ENCODE data around the gene ARID1B. TPM values are rescaled to one million over a fixed set of nuclear protein-coding genes. Genes with fewer than 3 reads are reported as not detected.
"Not testable (repeated sequence)": the region's sequence is repeated elsewhere in the genome, so short reads cannot be mapped to it uniquely, and the experiment has no call there.

Gene ARID1B
- total and polyA plus RNA-seq, 11 donors: 15.3 to 76.1 (median 40.7) TPM

GRCh38 chr6:156942266-156942665 lies 165.1 kb downstream of the ARID1B start:
- no peaks in the 10 kb centered on the region for H3K27me3 ChIP-seq
- TF ChIP-seq POLR2A (IDR thresholded peaks at IDR 0.05): no peak
- no peak for TF ChIP-seq CTCF (IDR thresholded peaks at IDR 0.05)
- peak in 3 of 4 donors; percentile 10 to 29 (median 13) for ATAC-seq
- H3K27ac ChIP-seq: no peak overlapping the region
- no peak overlapping the region for H3K4me3 ChIP-seq
- intact Hi-C loops (cut with DNase I): loop anchor here in 4 of 10 donors (10.0 kb wide), 2 partner anchors 157 to 377 kb away; no protein-coding TSS in a partner anchor
- peaks cover 0 to 67% (median 31%) of the 10 kb centered on the region in 12 donors for H3K4me1 ChIP-seq
- no peak for DNase-seq
- WGBS, 4 donors: 84 to 95% (median 94%) methylated on average over 2 of the region's 2 CpGs
- H3K36me3 ChIP-seq: no peaks in the 10 kb centered on the region
- H3K9me3 ChIP-seq: no peaks in the 10 kb centered on the region

GRCh38 chr6:156943166-156943565 lies 166.0 kb downstream of the ARID1B start:
- Histone ChIP-seq H3K36me3 (no peaks in the 10 kb centered on the region), H3K27me3 (no peaks in the 10 kb centered on the region), H3K4me3 (no peak overlapping the region), H3K4me1 (peaks cover 0 to 67% (median 40%) of the 10 kb centered on the region in 12 donors), H3K9me3 (no peaks in the 10 kb centered on the region), H3K27ac (no peak overlapping the region)
- WGBS, 4 donors: 85 to 94% (median 87%) methylated on average over 6 of the region's 6 CpGs
- DNase-seq: no peak
- intact Hi-C loops (cut with DNase I): loop anchor here in 4 of 10 donors (10.0 kb wide), 2 partner anchors 158 to 378 kb away; no protein-coding TSS in a partner anchor
- no peak for ATAC-seq
- TF ChIP-seq CTCF (IDR thresholded peaks at IDR 0.05): no peak
- no peak for TF ChIP-seq POLR2A (IDR thresholded peaks at IDR 0.05)

- H3K9me3 ChIP-seq: no peaks in the 10 kb centered on the region
- 88 to 92% (median 90%) methylated on average over 4 of the region's 4 CpGs for WGBS, 4 donors
- H3K27ac ChIP-seq: no peak overlapping the region
- H3K4me3 ChIP-seq: no peak overlapping the region
- no peak for ATAC-seq
- H3K4me1 ChIP-seq: peaks cover 0 to 67% (median 44%) of the 10 kb centered on the region in 12 donors
- DNase-seq: no peak
- H3K27me3 ChIP-seq: no peaks in the 10 kb centered on the region
- H3K36me3 ChIP-seq: no peaks in the 10 kb centered on the region
- TF ChIP-seq CTCF (IDR thresholded peaks at IDR 0.05) (no peak), POLR2A (IDR thresholded peaks at IDR 0.05) (no peak)
- intact Hi-C loops (cut with DNase I): loop anchor here in 4 of 10 donors (10.0 kb wide), 2 partner anchors 159 to 379 kb away; no protein-coding TSS in a partner anchor
Measured at GRCh38 chr6:156943816-156944215, 166.6 kb downstream of the ARID1B start.

- no peak overlapping the region for H3K4me3 ChIP-seq
- H3K27me3 ChIP-seq: no peaks in the 10 kb centered on the region
- no peak overlapping the region for H3K27ac ChIP-seq
- H3K36me3 ChIP-seq: no peaks in the 10 kb centered on the region
- WGBS, 4 donors: 89 to 96% (median 91%) methylated on average over 6 of the region's 6 CpGs
- DNase-seq (no peak), ATAC-seq (no peak)
- no peaks in the 10 kb centered on the region for H3K9me3 ChIP-seq
- intact Hi-C loops (cut with DNase I): loop anchor here in 4 of 10 donors (10.0 kb wide), 2 partner anchors 160 to 380 kb away; no protein-coding TSS in a partner anchor
- H3K4me1 ChIP-seq: peaks cover 0 to 68% (median 47%) of the 10 kb centered on the region in 12 donors
- TF ChIP-seq POLR2A (IDR thresholded peaks at IDR 0.05) (no peak), CTCF (IDR thresholded peaks at IDR 0.05) (no peak)
Measured at GRCh38 chr6:156944412-156944811, 167.2 kb downstream of the ARID1B start.

- H3K27me3 ChIP-seq, ATAC-seq, H3K27ac ChIP-seq, H3K9me3 ChIP-seq, H3K36me3 ChIP-seq, DNase-seq, H3K4me3 ChIP-seq: not testable (repeated sequence)
- 97 to 99% (median 98%) methylated on average over 6 of the region's 6 CpGs for WGBS, 4 donors
- intact Hi-C loops (cut with DNase I): loop anchor here in 4 of 10 donors (10.0 kb wide), 2 partner anchors 161 to 381 kb away; no protein-coding TSS in a partner anchor
- H3K4me1 ChIP-seq: peaks cover 0 to 68% (median 43%) of the 10 kb centered on the region in 12 donors
Measured at GRCh38 chr6:156945789-156946172, 168.6 kb downstream of the ARID1B start.
